SJCRH30 (cell line): ENCODE measurements around the gene ITPKB. TPM values are rescaled to one million over a fixed set of nuclear protein-coding genes. Genes with fewer than 3 reads are reported as not detected.
"Not testable (repeated sequence)": the region's sequence is repeated elsewhere in the genome, so short reads cannot be mapped to it uniquely, and the experiment has no call there.

ENCODE experiments used
- DNase-seq, 2 experiments: peaks; one replicate each; pipeline ENCODE4 v3.0.0-alpha.2; 2015 to 2020
- H3K27ac ChIP-seq: fragments of 250-450 bp; sonication (Bioruptor Pico); 2 replicates; pipeline ENCODE4 v1.5.1; 2020; ENCODE audit warnings: mild to moderate bottlenecking, moderate library complexity
- H3K27me3 ChIP-seq: fragments of 250-450 bp; sonication (Bioruptor Pico); 2 replicates; pipeline ENCODE4 v1.5.1; 2020; ENCODE audit warnings: mild to moderate bottlenecking, moderate library complexity
- H3K36me3 ChIP-seq: fragments of 250-450 bp; sonication (Bioruptor Pico); 2 replicates; pipeline ENCODE4 v1.5.1; 2020; ENCODE audit warnings: mild to moderate bottlenecking, moderate library complexity
- H3K4me1 ChIP-seq: fragments of 250-450 bp; sonication (Bioruptor Pico); 2 replicates; pipeline ENCODE4 v1.5.1; 2020; ENCODE audit warnings: mild to moderate bottlenecking, moderate library complexity
- H3K4me3 ChIP-seq: fragments of 250-450 bp; sonication (Bioruptor Pico); 2 replicates; pipeline ENCODE4 v1.5.1; 2020; ENCODE audit warnings: mild to moderate bottlenecking, moderate library complexity
- H3K9me3 ChIP-seq: fragments of 250-450 bp; sonication (Bioruptor Pico); replicated peaks from 2 replicates; pipeline ENCODE4 v1.5.1; 2020; ENCODE audit warnings: mild to moderate bottlenecking, moderate library complexity
- total RNA-seq: library from RNA; depleted of rRNA; stranded (reverse); fragments of >200 nt; shearing (Covaris generic); gene quantifications from 2 replicates; pipeline ENCODE4 v1.2.3, GENCODE V29; 2014

ITPKB gene
- total RNA-seq, 1 experiment from 2014 or later = 23.2 TPM

DNA sequence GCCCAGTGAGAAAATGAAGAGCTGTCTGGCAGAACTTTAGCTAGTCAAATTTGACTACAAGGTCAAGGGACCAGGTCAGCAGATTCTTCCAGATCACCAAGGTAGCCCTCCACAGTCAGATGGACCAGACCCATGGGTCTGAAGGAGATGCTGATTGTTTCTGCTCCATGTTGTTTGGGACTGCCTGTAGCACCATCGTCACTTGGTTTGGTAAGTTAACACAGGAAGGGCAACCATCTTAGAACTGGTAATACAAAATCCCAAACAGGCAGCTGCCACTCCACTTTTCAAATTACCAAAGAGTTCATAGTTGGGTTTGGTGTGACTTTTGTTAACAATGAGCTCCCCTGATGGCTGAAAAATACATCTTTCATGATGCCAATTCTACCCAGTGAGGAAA, 9.0 kb downstream of the ITPKB start:
- Histone ChIP-seq H3K27ac (no peak overlapping the region), H3K9me3 (no peaks in the 10 kb centered on the region), H3K36me3 (peaks cover 46% of the 10 kb centered on the region), H3K4me3 (no peak overlapping the region), H3K4me1 (peaks cover 21% of the 10 kb centered on the region), H3K27me3 (no peaks in the 10 kb centered on the region)
- DNase-seq = no peak

DNA sequence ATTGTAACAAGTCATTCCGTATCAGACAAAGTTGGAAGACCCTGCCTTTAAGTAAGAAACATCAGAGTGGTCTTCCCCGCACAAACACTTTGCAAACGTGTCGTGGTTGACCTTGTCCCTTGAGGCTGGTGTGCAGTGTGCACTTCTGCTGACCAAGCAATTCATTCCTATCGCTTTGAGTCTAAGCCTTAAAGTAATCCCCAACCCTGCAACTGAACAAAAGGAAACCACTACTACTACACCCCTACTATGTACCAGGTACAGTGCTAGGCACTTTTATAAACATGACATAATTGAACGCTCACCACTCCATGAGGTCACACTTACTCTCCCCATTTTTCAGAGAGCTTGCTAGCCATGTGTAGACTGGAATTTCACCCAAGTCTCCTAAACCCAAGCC, 10.6 kb downstream of the ITPKB start:
- no peaks in the 10 kb centered on the region for H3K9me3 ChIP-seq
- no peak overlapping the region for H3K4me3 ChIP-seq
- DNase-seq = no peak
- H3K27ac ChIP-seq = no peak overlapping the region
- peaks cover 25% of the 10 kb centered on the region for H3K4me1 ChIP-seq
- H3K36me3 ChIP-seq = peaks cover 36% of the 10 kb centered on the region
- H3K27me3 ChIP-seq = no peaks in the 10 kb centered on the region

DNA sequence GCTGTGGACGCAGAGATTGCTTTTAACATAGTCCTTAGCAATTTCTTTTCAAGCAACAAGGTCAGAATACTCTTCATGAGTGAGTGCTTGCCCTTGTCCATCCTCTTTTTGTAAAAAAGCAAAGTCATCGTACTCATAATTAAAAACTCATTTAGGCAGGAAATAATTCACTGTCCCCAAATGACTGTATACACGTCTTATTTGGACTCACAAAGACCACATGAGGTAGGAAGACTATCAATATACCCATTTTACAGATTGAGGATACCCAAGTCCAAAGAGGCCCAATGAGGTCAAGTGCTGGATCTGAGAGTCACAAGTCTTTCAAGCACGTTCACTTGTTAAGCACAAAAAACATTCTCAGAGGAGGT, 13.2 kb downstream of the ITPKB start:
- H3K27ac ChIP-seq = no peak overlapping the region

DNA sequence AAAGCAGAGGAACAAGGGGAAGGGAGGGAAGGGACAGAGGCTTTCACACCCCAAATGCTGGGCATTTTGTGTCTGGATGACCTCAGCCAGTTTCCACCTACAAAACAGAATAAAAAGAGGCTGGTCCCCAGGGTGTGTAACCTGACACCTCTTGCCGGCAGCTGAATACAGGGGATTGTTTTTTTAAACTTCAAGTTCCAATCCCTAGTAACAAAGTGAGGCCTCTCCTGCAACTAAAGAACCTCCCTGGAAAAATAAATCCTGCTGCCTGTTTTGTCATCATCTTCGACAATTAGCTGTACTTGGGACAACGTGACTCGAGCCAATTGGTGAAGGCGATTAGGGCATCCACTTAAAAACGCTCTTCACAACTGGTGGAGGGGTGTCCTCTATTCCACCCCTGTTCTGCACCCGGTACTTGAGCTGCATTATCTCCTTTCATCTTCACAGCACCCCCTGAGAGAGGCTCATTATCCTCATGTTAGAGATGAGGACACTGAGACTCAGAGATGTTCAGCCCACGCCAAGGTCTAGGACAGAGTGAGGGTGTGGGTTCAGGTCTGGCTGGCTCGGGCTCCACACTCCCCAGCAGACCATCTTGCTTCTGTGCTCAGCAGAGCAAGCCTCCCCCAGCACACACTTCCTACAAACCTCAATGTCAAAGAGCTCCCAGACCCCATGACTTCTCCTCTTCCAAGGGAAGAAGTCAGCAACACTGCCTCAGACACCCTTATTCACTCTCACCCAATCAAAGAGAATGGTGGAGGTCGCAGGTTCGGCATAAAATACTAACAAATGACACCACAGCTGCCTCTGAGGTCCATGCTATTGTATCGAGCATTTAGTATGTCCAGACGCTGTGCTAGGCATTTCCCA, 15.2 kb downstream of the ITPKB start:
- Histone ChIP-seq H3K27ac (peak overlapping the region; percentile 40), H3K4me3 (no peak overlapping the region; the same call in 1 of the 2 replicates), H3K4me1 (peaks cover 49% of the 10 kb centered on the region), H3K36me3 (peaks cover 14% of the 10 kb centered on the region), H3K27me3 (no peaks in the 10 kb centered on the region), H3K9me3 (no peaks in the 10 kb centered on the region)
- peak; percentile 94 to 96 for DNase-seq

More for the DNA sequence above, 13.2 kb downstream of the ITPKB start:
- Histone ChIP-seq H3K9me3 (no peaks in the 10 kb centered on the region), H3K4me3 (no peak overlapping the region), H3K27me3 (no peaks in the 10 kb centered on the region), H3K4me1 (peaks cover 35% of the 10 kb centered on the region), H3K36me3 (peaks cover 28% of the 10 kb centered on the region)
- no peak for DNase-seq

DNA sequence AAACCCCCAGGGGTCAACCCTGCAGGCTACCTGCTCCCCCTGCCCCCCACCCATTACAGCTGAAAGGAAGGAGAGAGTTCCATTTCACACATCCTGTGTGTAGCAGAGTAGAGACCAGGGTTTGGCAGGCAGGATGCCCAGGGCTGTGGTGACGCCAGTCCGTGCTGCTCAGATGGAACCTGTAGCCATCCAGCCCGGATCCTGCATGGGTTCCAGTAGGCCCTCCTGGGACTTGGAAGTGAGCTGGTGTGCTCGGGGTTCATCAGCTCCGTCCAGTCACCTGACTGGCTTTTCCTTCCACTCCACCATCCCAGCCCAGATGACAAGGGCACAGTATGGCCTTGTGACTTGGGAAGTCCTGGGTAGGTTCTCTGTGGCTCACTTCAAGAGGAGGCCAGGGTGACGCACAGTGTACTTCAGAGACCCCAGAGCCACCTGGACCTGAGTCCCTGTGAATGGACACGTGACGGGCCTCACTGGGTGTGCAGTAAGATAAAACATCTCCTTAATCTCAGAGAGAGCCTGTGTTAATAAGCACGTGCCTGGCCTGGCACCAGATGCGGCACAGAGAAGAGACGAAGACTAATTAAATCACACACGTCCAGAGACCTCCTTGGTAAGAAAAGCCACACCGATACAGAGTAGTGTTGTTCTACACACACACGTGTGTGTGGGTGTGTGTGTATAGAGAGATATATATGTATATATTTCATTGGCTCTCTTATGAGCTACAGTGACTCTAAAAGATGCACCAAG, 16.0 kb downstream of the ITPKB start:
- Histone ChIP-seq H3K27me3 (no peaks in the 10 kb centered on the region), H3K9me3 (no peaks in the 10 kb centered on the region), H3K36me3 (peaks cover 11% of the 10 kb centered on the region), H3K27ac (peak overlapping the region; percentile 40), H3K4me3 (no peak overlapping the region), H3K4me1 (peaks cover 49% of the 10 kb centered on the region)
- no peak for DNase-seq

DNA sequence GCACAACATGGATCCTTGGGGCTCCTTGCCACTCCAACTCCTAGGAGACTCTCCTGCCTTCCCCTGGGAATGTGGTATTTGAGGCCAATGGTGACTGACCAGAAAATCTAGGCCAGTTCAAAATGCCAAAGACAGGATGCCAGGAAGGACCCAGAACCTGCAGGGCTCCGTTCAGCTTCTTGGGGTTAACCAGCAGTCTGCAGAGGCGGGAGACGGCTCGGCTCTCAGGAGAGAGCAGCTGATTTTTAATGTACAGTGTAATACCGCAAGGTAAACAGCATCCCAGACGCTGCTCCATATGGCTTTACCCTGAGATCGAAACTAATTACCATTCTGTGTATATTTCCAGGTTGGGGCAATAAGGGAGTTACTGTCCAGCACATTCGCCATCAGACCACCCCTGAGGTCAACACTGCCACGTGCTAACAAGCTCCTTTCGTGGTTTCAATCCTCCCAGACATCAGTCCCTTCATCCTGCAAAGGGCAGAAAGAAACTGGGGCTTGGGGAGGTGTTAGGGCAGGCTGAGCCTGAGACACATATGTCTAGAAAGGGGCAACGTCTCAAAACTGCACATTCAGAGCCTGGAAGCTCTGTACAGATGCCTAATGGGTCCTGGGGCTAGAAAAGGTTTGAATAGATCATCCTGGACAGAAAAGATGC, 16.7 kb downstream of the ITPKB start:
- peaks cover 53% of the 10 kb centered on the region for H3K4me1 ChIP-seq
- H3K9me3 ChIP-seq = no peaks in the 10 kb centered on the region
- peak overlapping the region; percentile 40; the same call in 1 of the 2 replicates for H3K27ac ChIP-seq
- H3K27me3 ChIP-seq = no peaks in the 10 kb centered on the region
- peak; percentile 43 to 53 for DNase-seq
- H3K36me3 ChIP-seq = peaks cover 9% of the 10 kb centered on the region
- H3K4me3 ChIP-seq = no peak overlapping the region

DNA sequence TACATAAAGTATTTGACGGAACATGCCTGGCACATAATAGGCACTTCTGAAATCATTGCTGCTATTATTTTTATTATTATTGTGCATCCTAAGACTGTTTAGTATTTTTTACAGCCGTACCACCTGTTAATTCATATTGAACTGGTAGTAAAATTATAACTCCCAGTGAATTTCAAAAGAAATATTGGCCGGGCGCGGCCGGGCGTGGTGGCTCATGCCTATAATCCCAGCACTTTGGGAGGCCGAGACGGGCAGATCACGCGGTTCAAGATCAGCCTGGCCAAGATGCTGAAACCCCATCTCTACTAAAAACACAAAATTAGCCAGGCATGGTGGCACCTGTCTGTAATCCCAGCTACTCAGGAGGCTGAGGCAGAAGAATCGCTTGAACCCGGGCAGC, 18.5 kb downstream of the ITPKB start:
- H3K36me3 ChIP-seq, H3K4me3 ChIP-seq, H3K27me3 ChIP-seq, H3K27ac ChIP-seq, H3K9me3 ChIP-seq, DNase-seq: not testable (repeated sequence)
- H3K4me1 ChIP-seq = peaks cover 54% of the 10 kb centered on the region

DNA sequence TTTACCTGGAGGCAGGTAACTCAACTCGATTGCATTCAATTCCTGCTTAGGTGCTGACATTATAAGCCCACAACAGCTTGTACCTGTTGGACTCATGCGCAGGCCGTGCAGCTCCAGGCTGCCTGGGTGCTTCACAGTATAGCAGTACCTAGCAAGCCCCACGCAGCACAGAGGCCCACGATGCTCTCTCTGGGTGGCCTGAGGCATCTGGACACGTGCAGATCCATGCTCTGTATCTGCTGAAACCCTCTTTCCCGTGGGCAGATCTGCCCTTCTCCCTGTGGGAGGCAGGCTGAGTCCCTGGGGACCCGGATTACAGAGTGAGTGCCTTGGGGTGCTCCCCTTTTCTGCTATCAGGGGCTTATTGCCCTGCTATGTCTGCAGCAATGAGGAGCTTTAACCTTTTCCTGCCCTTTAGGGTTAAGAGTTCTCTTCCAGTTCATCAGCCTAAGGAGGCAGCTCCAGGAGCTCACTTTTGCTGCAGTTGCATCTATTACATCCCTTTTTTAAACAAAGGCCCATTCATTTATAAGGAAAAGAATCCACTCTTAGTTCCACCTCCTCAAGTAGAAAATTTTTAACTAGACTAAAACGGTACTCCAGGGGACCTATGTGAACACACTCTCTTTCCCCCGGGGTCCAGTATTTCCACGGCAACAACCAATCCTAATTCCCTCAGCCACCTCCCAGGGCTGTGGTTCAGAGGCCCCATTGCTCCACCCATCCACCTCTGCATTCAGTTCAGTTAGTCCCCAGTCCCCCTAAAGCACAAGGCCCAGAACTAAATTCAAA, 19.3 kb downstream of the ITPKB start:
- peak; percentile 39 to 62 for DNase-seq
- Histone ChIP-seq H3K27me3 (no peaks in the 10 kb centered on the region), H3K36me3 (no peaks in the 10 kb centered on the region), H3K27ac (peak overlapping the region; percentile 16; the same call in 1 of the 2 replicates), H3K4me1 (peaks cover 48% of the 10 kb centered on the region), H3K9me3 (no peaks in the 10 kb centered on the region; the same call in 1 of the 2 replicates), H3K4me3 (no peak overlapping the region)

DNA sequence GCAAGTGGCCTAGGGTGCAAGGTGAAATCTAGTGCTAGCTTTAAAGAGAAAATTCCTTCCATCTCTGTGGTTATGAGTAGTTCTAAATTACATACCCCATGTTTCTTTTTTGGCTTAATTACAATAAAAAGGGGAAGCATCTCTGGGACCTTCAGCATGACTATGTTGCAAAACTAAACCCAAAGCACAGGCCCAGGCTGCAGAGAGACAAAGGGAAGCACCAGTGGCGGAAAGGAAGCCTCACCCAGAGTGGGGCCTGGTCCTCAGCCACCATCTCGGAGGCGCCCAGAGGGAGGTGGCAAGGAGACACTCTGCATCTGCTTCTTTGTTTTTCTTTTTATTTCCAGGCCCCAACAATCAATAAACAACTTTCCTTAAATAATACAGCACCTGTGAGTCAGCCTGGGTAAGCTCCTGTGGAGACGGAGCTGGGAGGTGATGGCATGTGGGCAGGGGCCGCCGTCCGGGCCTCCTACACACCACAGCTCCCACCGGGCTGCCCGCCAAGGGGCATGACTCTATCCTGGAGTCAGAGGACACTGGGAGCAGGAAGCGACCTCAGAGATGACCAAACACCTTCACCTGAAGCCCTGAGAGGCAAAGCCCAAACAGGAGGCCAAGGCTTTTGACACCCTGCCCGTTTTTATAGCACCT, 21.7 kb downstream of the ITPKB start:
- no peak overlapping the region for H3K27ac ChIP-seq
- H3K27me3 ChIP-seq = no peaks in the 10 kb centered on the region
- peaks cover 7% of the 10 kb centered on the region; the same call in 1 of the 2 replicates for H3K9me3 ChIP-seq
- peaks cover 27% of the 10 kb centered on the region for H3K4me1 ChIP-seq
- H3K36me3 ChIP-seq = peaks cover 10% of the 10 kb centered on the region
- DNase-seq = no peak
- H3K4me3 ChIP-seq = no peak overlapping the region

DNA sequence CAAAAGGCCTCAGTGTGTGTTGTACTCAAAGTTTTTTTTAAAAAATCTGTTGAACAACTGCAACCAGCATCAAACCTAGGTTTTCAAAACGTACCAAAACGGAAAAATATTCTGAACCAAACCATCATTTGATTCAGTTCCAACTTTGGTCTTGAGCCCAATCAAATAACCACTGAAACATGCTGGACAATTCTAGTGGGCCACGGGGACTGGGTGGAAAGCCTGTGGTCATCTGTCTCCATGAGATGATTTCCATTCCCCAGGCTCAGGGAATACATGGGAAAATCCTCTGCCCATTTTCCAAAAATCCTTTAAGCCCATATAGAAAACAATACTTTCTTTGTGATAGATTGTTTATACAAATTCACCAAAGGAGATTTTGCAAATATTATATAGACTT, 22.5 kb downstream of the ITPKB start:
- no peak overlapping the region for H3K4me3 ChIP-seq
- peaks cover 24% of the 10 kb centered on the region for H3K4me1 ChIP-seq
- peaks cover 7% of the 10 kb centered on the region; the same call in 1 of the 2 replicates for H3K9me3 ChIP-seq
- 0 out of 2 replicates have a peak overlapping the region, but pooled peaks have one; percentile 1 for H3K27ac ChIP-seq
- no peak for DNase-seq
- peaks cover 10% of the 10 kb centered on the region for H3K36me3 ChIP-seq
- H3K27me3 ChIP-seq = no peaks in the 10 kb centered on the region

DNA sequence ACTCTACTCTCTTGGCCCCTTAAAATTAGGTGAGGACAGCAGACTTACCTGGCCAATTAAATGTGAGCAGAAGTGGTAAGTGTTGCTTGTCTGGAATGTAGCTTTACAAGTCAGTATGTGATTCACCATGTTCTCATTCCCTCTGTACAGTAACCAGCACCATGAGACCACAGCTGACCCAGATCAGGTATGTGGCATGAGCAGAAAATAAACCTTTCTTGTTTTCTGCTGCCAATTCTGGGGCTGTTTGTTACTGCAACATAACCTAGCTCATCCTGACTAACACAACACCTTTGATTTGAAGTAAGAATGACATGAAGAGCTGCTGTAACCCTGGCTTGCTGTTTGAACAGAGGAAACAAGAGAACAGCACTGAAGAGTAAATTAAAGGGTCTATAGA, 24.9 kb downstream of the ITPKB start:
- Histone ChIP-seq H3K27ac (no peak overlapping the region), H3K27me3 (no peaks in the 10 kb centered on the region), H3K36me3 (peaks cover 10% of the 10 kb centered on the region), H3K4me1 (peaks cover 21% of the 10 kb centered on the region), H3K9me3 (peaks cover 7% of the 10 kb centered on the region; the same call in 1 of the 2 replicates), H3K4me3 (no peak overlapping the region)
- DNase-seq = no peak

DNA sequence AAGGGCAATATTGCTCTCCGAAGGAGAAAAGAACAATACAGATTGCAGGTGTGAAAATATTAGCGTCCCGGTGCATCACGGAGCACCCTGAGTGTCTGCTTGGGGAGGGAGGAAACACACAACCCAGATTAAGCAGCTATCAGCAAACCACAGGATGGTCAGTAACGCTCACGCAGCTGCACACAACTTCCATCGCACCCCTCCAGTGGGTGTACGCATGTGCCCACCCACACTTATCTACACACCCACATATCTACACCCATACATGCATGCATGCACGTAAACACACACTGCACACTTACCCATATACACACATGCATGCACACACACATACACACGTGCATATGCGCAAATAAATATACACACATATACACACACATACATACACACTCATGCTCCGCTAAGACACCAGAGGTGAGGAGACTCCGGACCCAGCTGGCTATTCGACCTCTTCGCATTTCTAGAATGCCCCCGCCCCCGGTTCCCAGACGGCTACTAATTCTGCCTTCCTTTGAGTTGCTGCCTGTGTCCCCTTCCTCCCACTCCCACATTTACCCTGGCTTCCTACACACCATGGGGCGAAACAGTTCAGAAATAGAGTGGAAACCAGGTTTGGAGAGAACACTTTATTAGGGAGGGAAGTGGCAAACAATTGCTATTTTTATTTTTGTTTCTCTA, 26.2 kb downstream of the ITPKB start:
- Histone ChIP-seq H3K9me3 (peaks cover 7% of the 10 kb centered on the region; the same call in 1 of the 2 replicates), H3K36me3 (peaks cover 10% of the 10 kb centered on the region), H3K27me3 (no peaks in the 10 kb centered on the region), H3K4me1 (peaks cover 34% of the 10 kb centered on the region), H3K27ac (no peak overlapping the region), H3K4me3 (no peak overlapping the region)
- DNase-seq = no peak

DNA sequence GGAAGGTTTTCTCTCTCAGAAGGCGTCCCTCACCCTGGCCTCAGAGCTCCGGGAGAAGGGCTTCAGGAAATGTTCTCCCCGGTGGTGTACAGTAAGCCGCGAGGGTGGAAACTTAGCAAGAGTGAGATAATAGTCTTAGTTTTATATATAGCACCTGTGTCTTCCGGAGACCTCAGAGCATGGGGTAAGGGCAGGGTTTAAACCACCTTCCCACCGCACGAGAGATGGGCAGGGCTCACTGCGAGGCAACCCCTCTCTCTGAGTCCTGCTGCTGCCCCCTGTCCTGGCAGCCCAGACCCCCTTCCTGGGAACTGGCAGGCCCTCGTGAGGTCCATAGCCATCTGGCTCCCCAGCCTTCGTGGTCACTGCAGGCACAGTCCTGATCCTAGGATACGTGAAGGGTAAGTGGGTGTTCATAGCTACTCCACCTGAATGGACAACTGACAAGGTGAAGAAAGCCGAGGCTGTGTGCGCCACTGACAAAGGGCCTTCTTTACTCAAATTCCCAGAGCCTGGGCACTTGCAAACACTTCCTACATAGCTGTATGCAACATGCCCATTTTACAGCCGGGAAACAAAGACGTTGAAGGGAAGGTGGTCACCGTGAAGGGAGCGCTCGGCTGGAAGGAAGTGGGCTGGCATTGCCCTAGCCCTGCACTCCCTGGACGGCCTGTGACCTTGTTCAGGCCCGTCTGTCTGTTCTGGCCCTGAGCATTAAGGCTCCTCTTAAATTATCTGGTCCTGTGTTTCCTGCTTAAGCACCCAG, 26.9 kb downstream of the ITPKB start:
- Histone ChIP-seq H3K4me1 (peaks cover 36% of the 10 kb centered on the region), H3K4me3 (no peak overlapping the region), H3K36me3 (peaks cover 10% of the 10 kb centered on the region), H3K27ac (no peak overlapping the region), H3K27me3 (no peaks in the 10 kb centered on the region), H3K9me3 (peaks cover 7% of the 10 kb centered on the region; the same call in 1 of the 2 replicates)
- no peak for DNase-seq
